CD4-positive, alpha-beta T cell treated with Interleukin-15 for 1 hour (primary cell): ENCODE measurements around the gene STX7.
"Not testable (repeated sequence)": the region's sequence is repeated elsewhere in the genome, so short reads cannot be mapped to it uniquely, and the experiment has no call there.

ENCODE experiments used
- DNase-seq: peaks from one replicate; pipeline ENCODE4 v3.0.0-alpha.2; 2020

Gene STX7, protein sequence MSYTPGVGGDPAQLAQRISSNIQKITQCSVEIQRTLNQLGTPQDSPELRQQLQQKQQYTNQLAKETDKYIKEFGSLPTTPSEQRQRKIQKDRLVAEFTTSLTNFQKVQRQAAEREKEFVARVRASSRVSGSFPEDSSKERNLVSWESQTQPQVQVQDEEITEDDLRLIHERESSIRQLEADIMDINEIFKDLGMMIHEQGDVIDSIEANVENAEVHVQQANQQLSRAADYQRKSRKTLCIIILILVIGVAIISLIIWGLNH

GRCh38 chr6:132512638-132513632 is at the start of gene STX7:
TSS of gene STX7 (minus strand) at chr6:132513116. CDS start at chr6:132503530, 9,586 bp downstream.
- peak; percentile 89 for DNase-seq

DNA sequence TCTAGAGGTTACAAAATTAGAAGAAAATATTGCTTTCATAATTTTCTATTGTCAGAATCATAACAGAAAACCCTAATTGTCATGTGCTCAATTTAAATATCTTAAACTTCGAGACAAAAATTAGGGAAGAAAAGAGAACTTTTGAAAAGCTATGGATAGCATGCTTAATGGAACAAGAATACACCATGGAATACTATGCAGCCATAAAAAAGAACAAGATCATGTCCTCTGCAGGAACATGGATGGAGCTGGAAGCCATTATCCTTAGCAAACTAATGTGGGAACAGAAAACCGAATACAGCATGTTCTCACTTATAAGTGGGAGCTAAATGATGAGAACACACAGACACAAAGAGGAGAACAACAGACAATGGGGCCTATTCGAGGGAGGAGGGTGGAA is 47.2 kb upstream of the STX7 start:
- DNase-seq = not testable (repeated sequence)

DNA sequence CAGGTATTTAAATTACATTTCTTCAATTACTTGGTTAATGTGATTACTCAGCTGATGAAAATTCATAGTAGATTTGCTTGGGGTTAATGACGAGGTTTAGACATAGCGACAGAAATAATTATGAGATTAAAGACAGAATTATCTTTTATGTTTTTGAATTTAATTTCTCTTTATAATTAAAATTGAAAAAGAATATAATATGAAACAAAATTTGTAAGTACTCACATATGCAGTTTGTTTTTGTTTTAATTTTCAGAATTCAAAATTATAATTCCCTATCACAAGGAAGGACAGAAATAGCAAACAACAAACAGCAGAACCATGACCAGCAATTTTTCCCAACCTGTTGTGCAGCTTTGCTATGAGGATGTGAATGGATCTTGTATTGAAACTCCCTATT is 39.5 kb upstream of the STX7 start, which contains the start of gene TAAR8:
TAAR8 (plus strand) TSS at position 301 of the 400 bp plus-strand sequence; CDS start at position 322, 21 bp downstream.
- DNase-seq = no peak

DNA sequence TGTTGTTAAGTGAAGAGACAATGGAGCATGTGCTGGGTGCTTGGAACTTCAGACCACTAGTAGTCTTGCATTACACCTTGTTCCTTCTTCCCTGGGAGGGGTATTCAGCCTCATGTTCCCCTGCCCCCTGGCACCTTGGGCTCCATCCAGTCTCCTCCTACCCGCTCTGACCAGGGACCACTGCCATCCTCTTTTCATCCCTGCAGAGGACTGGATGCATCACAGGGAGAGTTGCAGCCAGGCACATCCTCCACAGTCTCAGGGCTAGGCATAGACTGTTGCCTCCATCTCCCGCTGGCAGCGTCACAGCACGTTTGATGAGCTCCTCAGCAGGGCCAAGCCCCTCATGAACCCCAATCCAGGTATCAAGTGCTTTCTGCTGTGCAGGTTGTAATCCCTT is 38.3 kb upstream of the STX7 start:
- no peak for DNase-seq

- no peak for DNase-seq
Measured at GRCh38 chr6:132548746-132549463, 36.0 kb upstream of the STX7 start.

- DNase-seq = no peak
Measured at GRCh38 chr6:132544826-132545225, 31.9 kb upstream of the STX7 start.

GRCh38 chr6:132537977-132538376 is 25.1 kb upstream of the STX7 start, which contains the start of gene TAAR9:
TSS of gene TAAR9 (plus strand) at chr6:132538277. CDS start at chr6:132538290, 13 bp downstream.
- no peak for DNase-seq

DNA sequence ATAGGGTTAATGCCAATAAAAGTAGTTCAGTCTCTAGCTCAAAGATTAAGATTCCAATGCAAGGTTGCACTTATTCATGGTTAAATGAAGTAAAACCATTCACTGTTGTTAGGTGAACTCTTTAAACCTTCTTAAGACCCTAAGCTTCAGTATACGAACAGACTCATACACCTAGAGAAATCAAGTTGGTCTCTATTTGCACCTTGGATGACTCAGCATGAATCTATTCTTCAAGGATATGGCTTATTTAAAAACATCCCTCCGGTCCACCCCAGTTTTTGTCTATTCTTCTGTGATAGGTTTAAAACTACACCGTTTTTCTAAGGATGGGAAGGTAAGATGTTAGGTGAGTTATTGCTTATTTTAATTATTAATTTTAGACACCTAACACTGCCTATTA is 24.2 kb upstream of the STX7 start:
- DNase-seq = no peak

DNA sequence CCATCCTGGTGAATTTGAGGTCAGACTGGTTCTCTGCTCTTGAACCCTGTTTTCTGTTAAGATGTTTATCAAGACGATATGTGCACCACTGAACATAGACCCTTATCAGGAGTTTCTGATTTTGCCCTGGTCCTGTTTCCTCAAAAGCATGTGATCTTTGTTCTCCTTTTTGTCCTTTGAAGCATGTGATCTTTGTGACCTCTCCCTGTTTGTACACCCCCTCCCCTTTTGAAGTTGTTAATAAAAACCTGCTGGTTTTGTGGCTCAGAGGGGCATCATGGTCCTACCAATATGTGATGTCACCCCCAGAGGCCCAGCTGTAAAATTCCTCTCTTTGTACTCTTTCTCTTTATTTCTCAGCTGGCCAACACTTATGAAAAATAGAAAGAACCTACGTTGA is 21.6 kb upstream of the STX7 start:
- not testable (repeated sequence) for DNase-seq

- DNase-seq = peak; percentile 39
Measured at GRCh38 chr6:132530293-132530974, 17.5 kb upstream of the STX7 start.

DNA sequence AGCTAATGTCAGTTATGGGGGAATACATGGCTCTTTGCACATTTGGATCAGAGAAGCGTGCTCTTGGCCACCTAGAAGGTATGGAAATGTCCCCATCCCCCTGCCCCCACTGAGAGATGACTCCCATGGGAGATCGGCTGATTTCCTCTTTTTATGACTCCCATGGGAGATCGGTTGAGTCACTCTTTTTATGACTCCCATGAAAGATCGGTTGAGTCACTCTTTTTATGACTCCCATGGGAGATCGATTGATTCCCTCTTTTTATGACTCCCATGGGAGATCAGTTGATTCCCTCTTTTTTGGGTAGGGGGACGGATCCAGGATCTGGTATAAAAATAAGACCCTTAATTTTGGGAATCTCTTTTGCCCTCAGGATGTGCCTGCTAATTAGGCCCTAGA is 14.9 kb upstream of the STX7 start:
- no peak for DNase-seq

DNA sequence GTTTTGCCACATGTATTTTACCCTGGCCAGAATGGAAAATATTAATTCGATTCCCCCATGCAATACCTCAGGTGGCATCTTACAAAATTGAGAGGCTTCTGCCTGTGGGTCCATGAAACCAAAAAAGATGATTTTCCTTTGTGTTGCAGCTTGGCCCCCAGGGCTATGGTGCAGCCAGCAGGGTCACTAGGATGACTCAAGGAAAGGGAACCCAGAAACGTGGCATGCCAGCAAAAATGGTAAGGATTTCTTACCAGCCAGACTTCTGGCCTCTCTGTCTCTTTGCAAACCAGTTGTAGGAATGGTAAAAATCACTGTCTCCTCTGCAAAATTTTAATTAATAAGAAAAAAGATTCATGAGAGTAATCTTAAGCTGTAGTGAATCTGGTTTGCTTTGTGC is 13.5 kb upstream of the STX7 start:
- no peak for DNase-seq

- DNase-seq = no peak
Measured at GRCh38 chr6:132525866-132526265, 12.9 kb upstream of the STX7 start.

DNA sequence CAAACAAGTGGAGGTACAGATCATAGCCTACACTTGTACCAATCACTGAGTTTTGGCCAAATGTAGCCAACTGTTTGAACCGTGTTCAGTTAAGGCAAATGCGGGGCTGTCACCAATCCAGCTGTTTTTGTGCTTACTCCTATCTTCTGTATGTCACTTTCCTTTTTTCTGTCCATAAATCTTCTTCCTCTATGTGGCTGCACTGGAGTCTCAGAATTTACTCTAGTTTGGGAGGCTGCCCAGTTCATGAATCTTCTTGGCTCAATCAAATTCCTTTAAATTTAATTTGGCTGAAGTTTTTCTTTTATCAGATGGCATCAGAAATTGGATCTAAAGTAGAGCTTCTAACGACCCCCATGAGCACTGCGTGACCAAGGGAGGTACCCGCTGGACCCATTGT is 11.7 kb upstream of the STX7 start:
- no peak for DNase-seq

GRCh38 chr6:132520953-132521352 is 8.0 kb upstream of the STX7 start:
- DNase-seq = no peak

- DNase-seq = no peak
Measured at GRCh38 chr6:132515386-132515785, 2.5 kb upstream of the STX7 start.

- no peak for DNase-seq
Measured at GRCh38 chr6:132513831-132514545, 1.1 kb upstream of the STX7 start.

DNA sequence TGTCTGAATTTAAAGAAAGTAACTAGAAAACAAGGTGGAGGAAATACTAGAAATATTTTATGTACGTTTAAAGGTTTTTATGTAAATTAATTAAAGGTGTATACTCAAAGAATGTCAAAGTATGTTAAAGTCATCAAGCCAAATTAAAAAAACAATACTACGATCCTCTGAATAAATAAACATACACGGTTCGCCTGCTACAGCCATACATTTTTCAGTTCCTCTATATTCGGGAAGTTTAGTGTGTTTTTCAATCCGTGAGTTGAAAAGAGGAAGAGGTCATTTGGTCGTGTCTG is 626 bp downstream of the STX7 start:
- DNase-seq = no peak

- no peak for DNase-seq
Measured at GRCh38 chr6:132511831-132512220, 1.1 kb downstream of the STX7 start.

- no peak for DNase-seq
Measured at GRCh38 chr6:132511210-132511830, 1.6 kb downstream of the STX7 start.
